ENCODE results near the gene TUT1.

DNA sequence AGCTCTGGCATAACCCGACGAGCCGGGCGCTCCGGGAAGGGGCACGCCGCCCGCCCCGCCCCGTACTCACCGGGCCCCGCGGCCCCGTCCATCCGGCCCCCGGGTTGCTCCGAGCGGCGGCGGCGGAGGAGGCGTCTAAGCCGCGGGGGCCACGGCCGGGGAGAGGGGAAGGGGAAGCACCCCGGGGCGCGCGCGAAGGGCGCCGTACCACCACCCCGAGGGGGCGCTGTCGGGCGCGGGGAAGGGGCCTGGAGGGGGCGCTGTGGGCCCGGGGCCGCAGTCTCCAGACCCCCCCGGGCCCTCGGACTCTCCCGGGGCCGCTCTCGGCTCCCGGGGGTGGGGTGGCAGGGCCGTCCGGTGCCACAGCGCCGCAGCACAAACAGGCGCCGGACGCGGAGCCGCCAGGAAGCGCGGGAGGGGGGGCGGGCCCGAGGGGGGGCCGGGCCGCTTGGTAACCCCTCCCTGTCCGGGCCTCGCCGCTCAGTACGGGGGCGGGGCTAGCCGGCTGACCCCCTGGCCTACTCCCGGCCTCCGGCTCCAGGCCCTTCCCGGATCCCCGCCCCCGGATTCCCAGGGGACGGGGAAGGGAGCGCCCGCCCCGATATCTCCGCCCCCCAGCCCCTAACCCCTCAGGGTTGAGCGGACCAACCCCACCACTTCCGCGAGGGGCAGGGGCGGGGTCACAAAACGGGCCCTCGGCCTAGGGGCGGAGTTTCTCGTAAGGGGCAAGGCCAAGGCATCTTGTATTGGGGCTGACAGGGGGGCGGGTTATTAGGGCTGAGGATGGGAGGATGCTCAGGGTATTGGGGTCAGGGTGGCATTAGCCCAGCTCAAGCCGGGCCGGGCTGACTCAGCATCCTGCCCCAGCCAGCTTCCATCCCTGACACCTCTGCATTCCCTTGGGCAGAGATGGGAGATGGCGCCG lies 21.3 kb upstream of the TUT1 start, which contains the start of the genes EML3 and ROM1:
- TF ChIP-seq, protein P1, sequence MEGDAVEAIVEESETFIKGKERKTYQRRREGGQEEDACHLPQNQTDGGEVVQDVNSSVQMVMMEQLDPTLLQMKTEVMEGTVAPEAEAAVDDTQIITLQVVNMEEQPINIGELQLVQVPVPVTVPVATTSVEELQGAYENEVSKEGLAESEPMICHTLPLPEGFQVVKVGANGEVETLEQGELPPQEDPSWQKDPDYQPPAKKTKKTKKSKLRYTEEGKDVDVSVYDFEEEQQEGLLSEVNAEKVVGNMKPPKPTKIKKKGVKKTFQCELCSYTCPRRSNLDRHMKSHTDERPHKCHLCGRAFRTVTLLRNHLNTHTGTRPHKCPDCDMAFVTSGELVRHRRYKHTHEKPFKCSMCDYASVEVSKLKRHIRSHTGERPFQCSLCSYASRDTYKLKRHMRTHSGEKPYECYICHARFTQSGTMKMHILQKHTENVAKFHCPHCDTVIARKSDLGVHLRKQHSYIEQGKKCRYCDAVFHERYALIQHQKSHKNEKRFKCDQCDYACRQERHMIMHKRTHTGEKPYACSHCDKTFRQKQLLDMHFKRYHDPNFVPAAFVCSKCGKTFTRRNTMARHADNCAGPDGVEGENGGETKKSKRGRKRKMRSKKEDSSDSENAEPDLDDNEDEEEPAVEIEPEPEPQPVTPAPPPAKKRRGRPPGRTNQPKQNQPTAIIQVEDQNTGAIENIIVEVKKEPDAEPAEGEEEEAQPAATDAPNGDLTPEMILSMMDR (IDR thresholded peaks at IDR 0.05) = peak; percentile 84 to 96 (median 86)
- TF ChIP-seq POLR2A (IDR thresholded peaks at IDR 0.05) = no peak

All from testis (tissue), 2 donors.